Fibroblast of pulmonary artery (primary cell): ENCODE measurements around the gene IL17RC.

Experiments used
- DNase-seq: peaks from one replicate; pipeline ENCODE4 v3.0.0-alpha.2; 2010; ENCODE audit warnings: low read depth
- H3K4me3 ChIP-seq: replicated peaks from 2 replicates; pipeline ENCODE4 v1.5.1; 2011; ENCODE audit warnings: low read depth, mild to moderate bottlenecking, control low read depth, low read length, moderate library complexity
- CTCF ChIP-seq: IDR thresholded peaks from 2 replicates; pipeline ENCODE4 v1.5.1; 2011; ENCODE audit warnings: mild to moderate bottlenecking, control low read depth, low read length, inconsistent platforms; ENCODE audit errors: missing control alignments

The IL17RC gene

GRCh38 chr3:9951962-9952805, 35.3 kb downstream of the IL17RC start, which contains the start of gene PRRT3:
TSS of gene PRRT3 (minus strand) at chr3:9952408. CDS start at chr3:9950115, 2,293 bp downstream.
- DNase-seq: peak; percentile 44
- TF ChIP-seq CTCF: no peak
- peak within 1 kb of the TSS; percentile 62 for H3K4me3 ChIP-seq

GRCh38 chr3:9955067-9955502, 38.2 kb downstream of the IL17RC start:
- TF ChIP-seq CTCF: no peak
- no peak overlapping the region for H3K4me3 ChIP-seq
- DNase-seq: peak; percentile 31

- no peak overlapping the region for H3K4me3 ChIP-seq
- TF ChIP-seq CTCF: no peak
- no peak for DNase-seq
Measured at GRCh38 chr3:9955611-9956352, 38.9 kb downstream of the IL17RC start.

DNA sequence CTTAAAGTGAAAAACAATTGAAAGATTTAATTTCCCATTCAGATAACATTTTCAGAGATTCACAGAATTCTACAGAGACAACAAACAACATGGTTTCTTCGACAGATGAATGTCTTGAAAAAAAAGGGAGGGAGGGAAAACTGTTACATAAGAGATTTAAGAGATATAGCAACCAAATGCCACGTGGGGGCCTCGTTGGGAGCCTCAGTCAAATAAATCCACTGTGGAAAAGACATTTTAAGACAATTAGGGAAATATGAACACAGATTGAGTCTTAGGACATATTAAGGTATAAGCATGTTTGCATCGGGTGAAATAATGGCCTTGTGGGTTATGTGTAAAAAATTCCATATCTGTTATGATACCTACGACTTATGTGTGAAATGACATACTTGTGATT, 40.3 kb downstream of the IL17RC start:
- no peak for DNase-seq
- no peak for TF ChIP-seq CTCF
- H3K4me3 ChIP-seq: no peak overlapping the region

GRCh38 chr3:9965200-9965875, 48.4 kb downstream of the IL17RC start:
- DNase-seq: no peak
- H3K4me3 ChIP-seq: no peak overlapping the region
- no peak for TF ChIP-seq CTCF

- no peak overlapping the region for H3K4me3 ChIP-seq
- TF ChIP-seq CTCF: no peak
- no peak for DNase-seq
Measured at GRCh38 chr3:9966841-9967240, 49.9 kb downstream of the IL17RC start.
